COLO668 (cell line): ENCODE results near the gene OR2K2.
"Not testable (repeated sequence)": the region's sequence is repeated elsewhere in the genome, so short reads cannot be mapped to it uniquely, and the experiment has no call there.

Experiments used
- DNase-seq: peaks from one replicate; lab custom pipeline; 2025; ENCODE audit not compliant: unreplicated experiment; lab: John Stamatoyannopoulos, UW

The OR2K2 gene

GRCh38 chr9:111298731-111299598, 31.1 kb downstream of the OR2K2 start:
- DNase-seq: peak; percentile 5

- DNase-seq: no peak
These were observed 31.9 kb downstream of the OR2K2 start for GRCh38 chr9:111298111-111298510.

DNA sequence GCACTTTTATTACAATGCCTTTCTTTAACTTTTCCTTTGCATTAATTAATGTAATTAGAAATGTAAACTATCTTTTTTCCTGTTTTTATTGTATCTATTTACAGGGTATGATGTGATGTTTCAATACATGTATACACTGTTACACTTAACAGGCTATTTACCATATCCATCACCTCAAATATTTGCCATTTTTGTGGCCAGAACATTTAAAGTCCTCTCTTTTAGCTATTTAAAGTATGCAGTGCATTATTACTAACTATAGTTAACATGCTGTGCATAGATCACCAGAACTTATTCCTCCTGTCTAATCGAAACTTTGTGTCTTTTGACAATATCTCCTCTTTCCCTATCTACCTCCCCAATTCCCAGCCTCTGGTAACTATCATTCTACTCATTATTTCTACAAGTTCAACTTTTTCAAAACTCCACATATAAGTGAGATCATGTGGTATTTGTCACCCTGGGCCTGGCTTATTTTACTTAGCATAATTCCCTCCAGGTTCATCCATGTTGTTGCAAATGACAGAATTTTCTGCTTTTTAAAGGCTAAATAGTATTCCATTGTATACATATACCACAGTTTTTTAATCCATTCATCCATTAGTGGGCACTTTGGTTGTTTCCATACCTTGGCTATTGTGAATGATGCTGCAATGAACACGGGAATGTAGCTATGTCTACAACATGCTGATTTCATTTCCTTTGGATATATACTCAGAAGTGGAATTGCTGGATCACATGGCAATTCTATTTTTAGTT, 32.8 kb downstream of the OR2K2 start:
- DNase-seq: no peak

DNA sequence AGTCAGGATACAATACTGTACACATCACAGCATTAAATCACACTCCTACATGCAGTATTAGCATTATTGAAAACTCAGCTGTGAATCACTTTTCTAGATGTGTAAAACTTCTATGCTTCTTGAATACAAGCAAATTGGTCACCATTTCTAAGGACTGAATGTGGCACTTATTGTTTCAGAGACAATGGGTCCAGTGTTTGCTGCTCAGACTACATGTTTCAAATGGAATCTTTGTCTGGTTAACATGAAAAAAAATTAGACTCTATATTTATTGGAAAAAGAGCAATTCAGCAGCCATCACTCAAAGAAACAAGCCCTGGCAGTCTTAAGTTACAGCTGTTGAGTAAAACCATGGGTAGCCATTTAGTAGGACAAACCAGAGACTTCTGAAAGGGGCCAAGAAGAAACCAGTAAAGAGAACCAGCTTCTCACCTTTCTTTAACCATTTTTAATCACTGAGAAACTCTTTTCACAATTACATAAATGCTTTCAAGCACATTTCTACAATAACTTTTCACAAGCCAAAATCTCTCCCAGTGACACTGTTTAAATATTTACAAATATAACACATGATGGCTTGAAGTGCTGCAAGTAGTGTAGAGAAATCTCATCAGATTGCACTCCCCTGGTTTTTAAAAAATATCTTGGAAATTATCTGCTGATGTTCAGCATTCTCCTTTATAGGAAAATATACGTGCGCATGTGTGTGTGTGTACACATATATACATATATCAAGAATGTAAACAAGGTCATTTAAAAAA, 35.2 kb downstream of the OR2K2 start:
- no peak for DNase-seq

DNA sequence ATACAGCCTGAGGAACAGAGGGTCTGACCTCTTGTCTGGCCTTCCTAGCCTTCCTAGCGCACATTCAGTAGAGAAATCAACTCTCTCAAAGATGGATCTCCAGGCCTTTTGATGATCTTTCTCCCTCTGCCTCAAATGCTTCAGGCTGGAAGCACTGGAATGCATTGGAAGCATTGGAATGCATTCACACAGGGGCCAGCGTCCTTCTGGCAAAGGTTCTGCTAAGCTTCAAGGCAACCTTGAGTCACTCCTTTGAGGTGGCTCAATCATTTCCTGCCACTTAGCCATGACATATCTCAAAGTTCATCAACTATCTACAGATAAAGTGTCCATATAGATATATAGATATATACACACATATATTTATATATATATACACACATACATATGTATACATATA, 42.9 kb downstream of the OR2K2 start:
- no peak for DNase-seq

GRCh38 chr9:111284703-111285102, 45.3 kb downstream of the OR2K2 start:
- DNase-seq: no peak

DNA sequence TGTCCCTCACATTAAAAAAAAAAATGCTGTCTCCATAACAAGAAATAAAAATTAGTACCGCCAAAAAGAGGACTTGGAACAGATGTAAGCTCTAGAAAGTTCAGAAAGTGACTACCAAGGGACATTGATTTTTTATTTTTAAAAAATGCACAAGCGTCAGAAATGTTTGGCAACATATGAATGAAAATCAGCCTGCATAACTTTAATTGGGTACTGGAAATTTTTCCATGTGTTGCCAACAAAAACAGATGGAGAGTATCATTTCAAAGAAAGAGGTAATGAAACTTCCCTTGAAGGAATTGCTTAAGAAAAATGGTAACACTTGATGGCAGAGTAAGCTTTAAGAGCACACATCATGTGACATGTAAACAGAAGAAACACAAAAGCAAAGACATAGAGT, 47.2 kb downstream of the OR2K2 start:
- DNase-seq: no peak

DNA sequence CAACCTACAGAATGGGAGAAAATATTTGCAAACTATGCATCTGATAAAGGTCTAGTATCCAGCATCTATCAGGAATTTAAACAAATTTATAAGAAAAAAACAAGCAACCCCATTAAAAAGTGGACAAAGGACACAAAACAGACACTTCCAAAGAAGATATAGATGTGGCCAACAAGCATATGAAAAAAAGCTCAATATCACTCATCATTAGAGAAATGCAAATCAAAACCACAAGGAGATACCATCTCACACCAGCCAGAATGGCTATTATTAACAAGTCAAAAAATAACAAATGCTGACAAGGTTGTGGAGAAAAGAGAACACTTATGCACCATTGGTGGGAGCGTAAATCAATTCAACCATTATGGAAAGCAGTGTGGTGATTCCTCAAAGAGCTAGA, 49.2 kb downstream of the OR2K2 start:
- DNase-seq: not testable (repeated sequence)
